ENCODE measurements around the gene EIF5B.
"Not testable (repeated sequence)": the region's sequence is repeated elsewhere in the genome, so short reads cannot be mapped to it uniquely, and the experiment has no call there.

Gene EIF5B

GRCh38 chr2:99340669-99341236 is 3.6 kb downstream of the EIF5B start:
- no peak for TF ChIP-seq JUND (IDR thresholded peaks at IDR 0.05; ENCODE audit: low read depth)
- in situ Hi-C loops (cut with HindIII; ENCODE audit: low pct_unique_long_range_greater_than_20kb, low sequenced_read_pairs) = no loop called here
- DNase-seq (ENCODE audit: low read depth in 1 of 2, low spot score in 1 of 2) = no peak

DNA sequence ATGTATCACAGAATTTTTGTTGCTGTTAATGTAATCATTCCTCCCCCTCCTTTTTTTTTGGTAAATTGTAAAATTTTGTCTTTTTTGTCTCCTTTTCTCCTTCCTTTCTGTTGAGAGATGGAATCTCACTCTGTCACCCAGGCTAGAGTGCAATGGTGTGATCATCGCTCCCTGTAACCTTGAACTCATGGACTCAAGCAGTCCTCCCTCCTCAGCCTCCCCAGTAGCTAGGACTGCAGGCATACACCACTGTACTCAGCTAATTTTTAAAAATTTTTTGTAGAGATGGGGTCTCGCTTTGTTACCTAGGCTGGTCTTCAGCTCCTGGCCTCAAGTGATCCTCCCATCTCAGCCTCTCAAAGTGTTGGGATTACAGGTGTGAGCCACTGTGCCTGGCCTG is 5.3 kb downstream of the EIF5B start:
- no peak for DNase-seq (ENCODE audit: low read depth in 1 of 2, low spot score in 1 of 2)
- TF ChIP-seq JUND (IDR thresholded peaks at IDR 0.05; ENCODE audit: low read depth) = no peak
- in situ Hi-C loops (cut with HindIII; ENCODE audit: low pct_unique_long_range_greater_than_20kb, low sequenced_read_pairs) = no loop called here

GRCh38 chr2:99345446-99345845 is 8.3 kb downstream of the EIF5B start:
- DNase-seq (ENCODE audit: low read depth in 1 of 2, low spot score in 1 of 2) = not testable (repeated sequence)

GRCh38 chr2:99346218-99346617 is 9.0 kb downstream of the EIF5B start:
- DNase-seq (ENCODE audit: low read depth in 1 of 2, low spot score in 1 of 2) = no peak
- in situ Hi-C loops (cut with HindIII; ENCODE audit: low pct_unique_long_range_greater_than_20kb, low sequenced_read_pairs) = no loop called here
- TF ChIP-seq JUND (IDR thresholded peaks at IDR 0.05; ENCODE audit: low read depth) = no peak

More at GRCh38 chr2:99345446-99345845, 8.3 kb downstream of the EIF5B start:
- in situ Hi-C loops (cut with HindIII; ENCODE audit: low pct_unique_long_range_greater_than_20kb, low sequenced_read_pairs) = not testable (repeated sequence)

GRCh38 chr2:99348173-99348572 is 11.0 kb downstream of the EIF5B start:
- no peak for TF ChIP-seq JUND (IDR thresholded peaks at IDR 0.05; ENCODE audit: low read depth)
- no peak for DNase-seq (ENCODE audit: low read depth in 1 of 2, low spot score in 1 of 2)
- in situ Hi-C loops (cut with HindIII; ENCODE audit: low pct_unique_long_range_greater_than_20kb, low sequenced_read_pairs) = no loop called here

DNA sequence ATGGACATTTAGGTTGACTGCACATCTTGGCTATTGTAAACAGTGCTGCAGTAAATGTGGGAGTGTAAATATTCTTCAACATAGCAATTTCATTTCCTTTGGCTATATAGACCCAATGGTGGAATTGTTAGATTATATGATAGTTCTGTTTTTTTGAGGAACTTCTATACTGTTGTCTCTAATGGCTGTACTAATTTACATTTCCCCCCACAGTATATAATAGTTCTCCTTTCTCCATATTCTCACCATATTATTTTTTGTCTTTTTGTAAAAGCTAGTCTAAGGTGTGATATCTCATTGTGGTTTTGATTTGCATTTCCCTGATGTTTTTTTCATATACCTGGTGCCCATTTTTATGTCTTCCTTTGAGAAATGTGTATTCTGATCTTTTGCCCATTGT is 13.0 kb downstream of the EIF5B start:
- TF ChIP-seq JUND (IDR thresholded peaks at IDR 0.05; ENCODE audit: low read depth) = no peak
- in situ Hi-C loops (cut with HindIII; ENCODE audit: low pct_unique_long_range_greater_than_20kb, low sequenced_read_pairs) = no loop called here
- DNase-seq (ENCODE audit: low read depth in 1 of 2, low spot score in 1 of 2) = no peak

DNA sequence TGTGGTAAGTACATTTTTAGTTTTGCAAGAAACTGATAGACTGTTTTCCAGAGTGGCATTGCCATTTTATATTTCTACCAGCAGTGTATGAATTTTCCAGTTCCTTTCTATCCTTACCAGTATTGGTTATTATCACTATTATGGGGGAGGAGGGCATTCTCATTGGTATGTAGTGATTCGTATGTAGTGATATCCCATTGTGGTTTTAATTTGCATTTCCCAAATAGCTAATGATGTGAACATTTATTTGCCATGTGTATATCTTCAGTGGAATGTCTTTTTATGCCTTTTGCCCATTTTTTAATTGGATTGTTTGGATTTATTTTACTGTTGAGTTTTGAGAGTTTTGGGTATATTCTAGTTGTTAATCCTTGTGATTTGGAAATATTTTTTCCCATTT is 16.9 kb downstream of the EIF5B start:
- in situ Hi-C loops (cut with HindIII; ENCODE audit: low pct_unique_long_range_greater_than_20kb, low sequenced_read_pairs) = no loop called here
- no peak for TF ChIP-seq JUND (IDR thresholded peaks at IDR 0.05; ENCODE audit: low read depth)
- no peak for DNase-seq (ENCODE audit: low read depth in 1 of 2, low spot score in 1 of 2)

DNA sequence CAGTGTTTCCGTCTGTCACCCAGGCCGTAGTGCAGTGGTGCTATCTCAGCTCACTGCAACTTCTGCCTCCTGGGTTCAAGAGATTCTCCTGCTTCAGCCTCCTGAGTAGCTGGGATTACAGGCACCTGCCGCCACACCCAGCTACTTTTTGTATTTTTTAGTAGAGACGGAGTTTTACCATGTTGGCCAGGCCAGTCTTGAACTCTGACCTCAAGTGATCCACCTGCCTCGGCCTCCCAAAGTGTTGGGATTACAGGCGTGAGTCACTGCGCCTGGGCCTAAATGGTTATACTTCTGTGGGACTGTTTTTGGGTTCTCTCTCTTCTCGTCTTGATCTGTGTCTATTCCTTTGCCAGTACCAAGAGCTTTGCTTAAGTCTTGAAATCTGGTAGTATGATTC is 17.6 kb downstream of the EIF5B start:
- DNase-seq (ENCODE audit: low read depth in 1 of 2, low spot score in 1 of 2); in situ Hi-C loops (cut with HindIII; ENCODE audit: low pct_unique_long_range_greater_than_20kb, low sequenced_read_pairs): not testable (repeated sequence)

GRCh38 chr2:99356853-99357252 is 19.7 kb downstream of the EIF5B start:
- no peak for TF ChIP-seq JUND (IDR thresholded peaks at IDR 0.05; ENCODE audit: low read depth)
- no peak for DNase-seq (ENCODE audit: low read depth in 1 of 2, low spot score in 1 of 2)
- in situ Hi-C loops (cut with HindIII; ENCODE audit: low pct_unique_long_range_greater_than_20kb, low sequenced_read_pairs) = no loop called here

GRCh38 chr2:99365661-99366060 is 28.5 kb downstream of the EIF5B start:
- TF ChIP-seq JUND (IDR thresholded peaks at IDR 0.05; ENCODE audit: low read depth) = no peak
- DNase-seq (ENCODE audit: low read depth in 1 of 2, low spot score in 1 of 2) = no peak
- in situ Hi-C loops (cut with HindIII; ENCODE audit: low pct_unique_long_range_greater_than_20kb, low sequenced_read_pairs) = no loop called here

- DNase-seq (ENCODE audit: low read depth in 1 of 2, low spot score in 1 of 2); in situ Hi-C loops (cut with HindIII; ENCODE audit: low pct_unique_long_range_greater_than_20kb, low sequenced_read_pairs): not testable (repeated sequence)
Measured at GRCh38 chr2:99368854-99369253, 31.7 kb downstream of the EIF5B start.

DNA sequence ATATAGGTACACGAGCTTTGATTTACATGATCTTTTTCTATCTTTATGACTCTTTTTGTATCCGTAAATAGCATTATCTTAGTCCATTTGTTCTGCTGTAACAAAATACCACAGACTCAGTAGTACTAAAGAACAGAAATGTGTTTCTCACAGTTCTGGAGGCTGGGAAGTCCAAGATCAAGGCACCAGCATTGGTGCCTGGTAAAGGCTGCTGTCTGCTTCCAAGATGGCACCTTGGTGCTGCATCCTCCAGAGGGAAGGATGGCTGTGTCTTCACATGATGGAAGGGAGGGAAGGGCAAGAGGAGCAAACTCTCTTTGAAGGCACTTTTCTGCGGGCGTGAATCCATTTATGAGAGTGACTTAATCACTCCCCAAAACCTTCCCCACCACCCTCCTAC is 36.0 kb downstream of the EIF5B start:
- DNase-seq (ENCODE audit: low read depth in 1 of 2, low spot score in 1 of 2) = no peak
- no peak for TF ChIP-seq JUND (IDR thresholded peaks at IDR 0.05; ENCODE audit: low read depth)
- in situ Hi-C loops (cut with HindIII; ENCODE audit: low pct_unique_long_range_greater_than_20kb, low sequenced_read_pairs) = no loop called here

DNA sequence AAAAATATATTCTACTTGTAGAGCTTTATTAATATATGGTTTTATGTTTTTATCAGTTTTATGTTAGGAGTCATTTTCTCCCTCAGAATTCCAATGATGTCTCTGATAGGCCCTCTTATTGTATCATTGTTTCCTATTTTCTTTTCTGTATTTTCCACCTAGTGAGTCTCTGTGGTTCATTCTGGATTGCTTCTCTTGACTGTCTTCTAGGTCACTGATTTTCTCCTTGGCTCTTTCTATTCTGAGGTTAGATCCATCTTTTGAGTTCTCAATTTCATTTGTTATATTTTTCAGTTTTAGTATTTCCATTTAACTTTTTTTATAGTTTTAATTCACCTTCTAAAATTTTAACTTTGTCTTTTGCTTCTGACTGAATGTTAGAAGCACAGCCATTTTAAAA is 37.6 kb downstream of the EIF5B start:
- no peak for DNase-seq (ENCODE audit: low read depth in 1 of 2, low spot score in 1 of 2)
- in situ Hi-C loops (cut with HindIII; ENCODE audit: low pct_unique_long_range_greater_than_20kb, low sequenced_read_pairs) = no loop called here

GRCh38 chr2:99376254-99376864 is 39.2 kb downstream of the EIF5B start:
- no peak for DNase-seq (ENCODE audit: low read depth in 1 of 2, low spot score in 1 of 2)
- in situ Hi-C loops (cut with HindIII; ENCODE audit: low pct_unique_long_range_greater_than_20kb, low sequenced_read_pairs) = no loop called here
- TF ChIP-seq JUND (IDR thresholded peaks at IDR 0.05; ENCODE audit: low read depth) = no peak

More for the DNA sequence above, 37.6 kb downstream of the EIF5B start:
- no peak for TF ChIP-seq JUND (IDR thresholded peaks at IDR 0.05; ENCODE audit: low read depth)

All from T47D (cell line).